IMR-90 (cell line): ENCODE results near the gene RAD51B. TPM values are rescaled to one million over a fixed set of nuclear protein-coding genes. Genes with fewer than 3 reads are reported as not detected.

Experiments
- ATAC-seq: fragments of 200-7000 bp; cut with Tn5 transposase; 2 replicates; pipeline ENCODE4 v1.9.1; 2020; ENCODE audit warnings: low read depth, mild to moderate bottlenecking, moderate library complexity
- BruUV-seq: library from RNA; stranded (reverse); fragments of 400-500 nt; replicated peaks from 2 replicates; lab custom pipeline; 2021; lab: Mats Ljungman, UMichigan
- CTCF ChIA-PET: fragments of 300-600 bp; formaldehyde crosslinking; extraction: SDS; loops from one replicate; lab custom pipeline; 2021; ENCODE audit warnings: antibody characterized with exemption; lab: Yijun Ruan, JAX
- POLR2A ChIA-PET: fragments of 300-600 bp; sonication (Branson Sonifier 250); formaldehyde crosslinking; loops from one replicate; lab custom pipeline; 2022; ENCODE audit warnings: antibody characterized with exemption; ENCODE audit not compliant: unreplicated experiment; lab: Charles Lee
- DNase-seq: peaks from one replicate; pipeline ENCODE4 v3.0.0; 2013
- H2AFZ ChIP-seq: replicated peaks from 2 replicates; pipeline ENCODE3; 2013; ENCODE audit warnings: low read length, mild to moderate bottlenecking; ENCODE audit not compliant: poor library complexity
- H2AK5ac ChIP-seq: 2 replicates; pipeline ENCODE4 v1.6.1; 2013; ENCODE audit warnings: low read depth, low read length, inconsistent platforms
- H2AK9ac ChIP-seq: replicated peaks from 2 replicates; pipeline ENCODE3; 2013; ENCODE audit warnings: mild to moderate bottlenecking, low read depth, low read length, moderate library complexity; ENCODE audit not compliant: poor library complexity
- H2BK120ac ChIP-seq: 2 replicates; pipeline ENCODE4 v1.6.1; 2013; ENCODE audit warnings: low read depth, low read length, inconsistent platforms
- H2BK15ac ChIP-seq: 3 replicates; pipeline ENCODE4 v1.6.1; 2013; ENCODE audit warnings: low read depth, low read length, inconsistent platforms
- H2BK20ac ChIP-seq: 2 replicates; pipeline ENCODE4 v1.6.1; 2013; ENCODE audit warnings: low read depth, mild to moderate bottlenecking, inconsistent platforms, low read length, moderate library complexity
- H2BK5ac ChIP-seq: 2 replicates; pipeline ENCODE4 v1.6.1; 2013; ENCODE audit warnings: mild to moderate bottlenecking, low read depth, low read length, inconsistent platforms; ENCODE audit not compliant: poor library complexity, severe bottlenecking
- H3K14ac ChIP-seq: replicated peaks from 2 replicates; pipeline ENCODE4 v1.6.1; 2013; ENCODE audit warnings: low read depth, low read length, inconsistent platforms
- H3K18ac ChIP-seq: 2 replicates; pipeline ENCODE4 v1.6.1; 2013; ENCODE audit warnings: low read depth, low read length, control low read depth
- H3K23ac ChIP-seq: 2 replicates; pipeline ENCODE4 v1.6.1; 2013; ENCODE audit warnings: low read depth, low read length, inconsistent platforms
- H3K27ac ChIP-seq: 2 replicates; pipeline ENCODE4 v1.5.1; 2013; ENCODE audit warnings: mild to moderate bottlenecking, control low read depth, low read length; ENCODE audit not compliant: insufficient read depth
- H3K27me3 ChIP-seq: 2 replicates; pipeline ENCODE4 v1.6.1; 2013; ENCODE audit warnings: low read length; ENCODE audit not compliant: control insufficient read depth, insufficient read depth
- H3K36me3 ChIP-seq: 2 replicates; pipeline ENCODE4 v1.6.1; 2013; ENCODE audit warnings: low read length, mixed read lengths; ENCODE audit not compliant: control insufficient read depth, insufficient read depth
- H3K4ac ChIP-seq: 2 replicates; pipeline ENCODE4 v1.6.1; 2013; ENCODE audit warnings: low read depth, low read length, inconsistent platforms
- H3K4me1 ChIP-seq: 2 replicates; pipeline ENCODE4 v1.6.1; 2013; ENCODE audit warnings: low read length, mixed read lengths; ENCODE audit not compliant: control insufficient read depth, insufficient read depth
- H3K4me2 ChIP-seq: 2 replicates; pipeline ENCODE4 v1.6.1; 2013; ENCODE audit warnings: low read depth, mild to moderate bottlenecking, control low read depth, low read length, moderate library complexity
- H3K4me3 ChIP-seq: 2 replicates; pipeline ENCODE4 v1.5.1; 2013; ENCODE audit warnings: low read depth, mild to moderate bottlenecking, control low read depth, low read length, moderate library complexity; ENCODE audit not compliant: insufficient read depth
- H3K56ac ChIP-seq: 2 replicates; pipeline ENCODE4 v1.6.1; 2013; ENCODE audit warnings: low read length, inconsistent platforms; ENCODE audit not compliant: insufficient read depth; ENCODE audit errors: extremely low read depth
- H3K79me1 ChIP-seq, 2 experiments: 2 replicates each; pipeline ENCODE4 v1.6.1; 2013; ENCODE audit warnings: low read length in 2 of 2, inconsistent platforms in 1 of 2, low read depth in 1 of 2
- H3K9ac ChIP-seq: 2 replicates; pipeline ENCODE4 v1.6.1; 2013; ENCODE audit warnings: low read depth, low read length, control low read depth
- H3K9me1 ChIP-seq: 2 replicates; pipeline ENCODE4 v1.6.1; 2013; ENCODE audit warnings: low read length, inconsistent platforms; ENCODE audit not compliant: insufficient read depth
- H3K9me3 ChIP-seq: 2 replicates; pipeline ENCODE4 v1.6.1; 2013; ENCODE audit warnings: low read length; ENCODE audit not compliant: control insufficient read depth, insufficient read depth
- H4K20me1 ChIP-seq: 2 replicates; pipeline ENCODE4 v1.6.1; 2013; ENCODE audit warnings: low read length, inconsistent platforms; ENCODE audit not compliant: insufficient read depth
- H4K5ac ChIP-seq: 2 replicates; pipeline ENCODE4 v1.6.1; 2013; ENCODE audit warnings: mild to moderate bottlenecking, low read depth, low read length, control low read depth
- H4K8ac ChIP-seq, 2 experiments: 2 replicates each; pipeline ENCODE4 v1.6.1; 2013; ENCODE audit warnings: low read depth in 2 of 2, low read length in 2 of 2, control low read depth in 1 of 2, inconsistent platforms in 1 of 2
- H4K91ac ChIP-seq: 2 replicates; pipeline ENCODE4 v1.6.1; 2013; ENCODE audit warnings: low read depth, low read length, inconsistent platforms; ENCODE audit not compliant: insufficient read depth
- SMC3 ChIP-seq: fragments of 150-350 bp; IDR thresholded peaks from 2 replicates; pipeline ENCODE4 v1.6.1; 2016; ENCODE audit warnings: low read depth, mild to moderate bottlenecking, antibody characterized with exemption, low read length, moderate library complexity
- WGBS, 2 experiments: methylation state at CpG; one replicate each; pipeline versions ENCODE4 v1.1.5 to v1.1.7; 2013; ENCODE audit warnings: missing lambda C conversion rate in 2 of 2; ENCODE audit not compliant: insufficient read length in 1 of 2; ENCODE audit errors: extremely low coverage in 2 of 2; 5-methylcytosine and 5-hydroxymethylcytosine counted together
- dilution Hi-C: fragments of 300-500 bp; cut with HindIII; formaldehyde crosslinking; loops from one replicate; pipeline ENCODE4 v1.14.3; 2018; ENCODE audit warnings: low sequenced_read_pairs; ENCODE audit not compliant: unreplicated experiment
- in situ Hi-C: fragments of 300-500 bp; cut with MboI; formaldehyde crosslinking; loops from 3 replicates; pipeline ENCODE4 v1.14.3; 2019; ENCODE audit warnings: low sequenced_read_pairs, inconsistent platforms, mixed read lengths
- intact Hi-C: fragments of 100-400 bp; cut with micrococcal nuclease; formaldehyde crosslinking; loops from 2 replicates; pipeline ENCODE4 v1.10.0; 2022
- polyA plus RNA-seq, 3 experiments: library from polyadenylated mRNA; depleted of rRNA; stranded (reverse); fragments of >200 nt; gene quantifications; 2 replicates each; pipeline ENCODE4 v1.2.3, GENCODE V29; 2012; ENCODE audit warnings: low replicate concordance in 1 of 3
- total RNA-seq: library from RNA; depleted of rRNA; stranded (reverse); fragments of >200 nt; gene quantifications from 2 replicates; pipeline ENCODE4 v1.2.3, GENCODE V29; 2012

RAD51B gene
- total and polyA plus RNA-seq, 2 of the 4 experiments (the other 2 are of a cell fraction), result 5.1 to 18.8 TPM

DNA sequence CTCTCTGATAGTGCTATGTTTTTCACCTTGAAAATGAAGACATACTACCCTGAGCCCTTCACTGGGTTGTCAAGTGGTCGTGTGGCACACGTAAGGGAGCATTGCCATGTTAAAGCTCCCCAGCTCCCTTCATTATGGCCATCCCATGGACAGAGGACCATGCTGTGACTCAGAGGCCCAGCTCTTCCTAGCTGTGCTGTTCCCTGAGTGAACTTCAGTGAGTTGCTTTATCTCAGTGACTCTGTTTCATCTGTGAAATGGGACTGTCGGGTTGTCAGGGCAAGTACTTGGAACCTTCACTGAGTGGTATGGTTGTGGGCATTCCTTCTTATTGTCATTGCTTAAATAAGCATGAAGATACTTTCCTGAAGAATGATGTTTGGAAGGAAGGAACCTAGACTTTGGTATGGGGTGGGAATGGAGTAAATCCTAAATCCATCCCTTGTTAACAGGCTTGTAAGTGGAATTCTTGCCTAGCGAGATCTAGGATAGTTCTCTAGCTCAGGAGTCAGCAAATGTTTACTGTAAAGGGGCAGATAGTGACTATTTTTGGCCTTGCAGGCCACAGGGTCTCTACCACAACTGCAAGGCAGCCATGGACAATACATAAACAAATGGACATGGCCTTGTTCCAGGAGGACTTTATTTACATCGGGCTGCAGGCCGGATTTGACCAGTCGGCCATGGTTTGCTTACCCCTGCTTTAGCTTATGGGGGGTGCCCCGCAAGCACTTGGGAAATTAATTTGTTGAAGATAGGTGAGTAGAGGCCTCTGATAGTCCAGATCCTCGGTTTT is 689.8 kb downstream of the RAD51B start:
- CTCF ChIA-PET, result no interaction called here
- peak overlapping the region; percentile 39 for H3K18ac ChIP-seq
- H4K91ac ChIP-seq, result peak overlapping the region; percentile 75
- H3K4me3 ChIP-seq, result no peak overlapping the region
- no peaks in the 10 kb centered on the region for H4K20me1 ChIP-seq
- H3K4me1 ChIP-seq, result peaks cover 29% of the 10 kb centered on the region
- H2BK5ac ChIP-seq, result peak overlapping the region; percentile 62
- peaks cover 35% of the 10 kb centered on the region for H3K9me1 ChIP-seq
- dilution Hi-C loops, result no loop called here
- peak overlapping the region; percentile 83; the same call in 2 of the 3 replicates for H2BK15ac ChIP-seq
- peak overlapping the region; percentile 47 for H4K5ac ChIP-seq
- intact Hi-C loops, result no loop called here
- peak overlapping the region; percentile 56; the same call in 1 of the 2 replicates for H3K56ac ChIP-seq
- in situ Hi-C loops, result no loop called here
- H3K14ac ChIP-seq, result peak overlapping the region; percentile 93
- H3K9me3 ChIP-seq, result no peaks in the 10 kb centered on the region
- H2BK20ac ChIP-seq, result peak overlapping the region; percentile 93
- TF ChIP-seq SMC3, result no peak
- no peaks in the 10 kb centered on the region for H3K27me3 ChIP-seq
- POLR2A ChIA-PET, result interaction anchor here (0.6 kb wide), 1 partner anchor 62 kb away, joined by 3 read pairs; no protein-coding TSS in a partner anchor
- H3K27ac ChIP-seq, result peak overlapping the region; percentile 67; the same call in 1 of the 2 replicates
- H3K36me3 ChIP-seq, result no peaks in the 10 kb centered on the region
- 10% methylated on average over 2 of the region's 9 CpGs; no CpG with 5 or more reads in 1 of the 2 experiments for WGBS, 2 experiments
- peak overlapping the region; percentile 17 for H2AK9ac ChIP-seq
- H2AFZ ChIP-seq, result peak overlapping the region; percentile 55
- peak overlapping the region; percentile 99 for H2BK120ac ChIP-seq
- no peak overlapping the region for H3K4me2 ChIP-seq
- DNase-seq (peak; percentile 65), ATAC-seq (peak; percentile 68)
- BruUV-seq, result no TSS peak
- no peak overlapping the region for H3K9ac ChIP-seq
- peak overlapping the region in 1 of 2 experiments; percentile 86; a peak in 2 of 4 replicates for H4K8ac ChIP-seq
- peak overlapping the region; percentile 94 for H3K23ac ChIP-seq
- H3K4ac ChIP-seq, result peak overlapping the region; percentile 94
- H2AK5ac ChIP-seq, result peak overlapping the region; percentile 98; the same call in 1 of the 2 replicates
- H3K79me1 ChIP-seq, result 0 out of 4 replicates have a peak, but pooled peaks cover 0 to 2% of the 10 kb centered on the region in 2 experiments
